Endothelial cell of umbilical vein (primary cell): ENCODE measurements around the gene TNFRSF19. TPM values are rescaled to one million over a fixed set of nuclear protein-coding genes. Genes with fewer than 3 reads are reported as not detected.
A peak's percentile ranks its signal among the peaks of the same experiment; 100 is the strongest.

Experiments
- BruUV-seq: library from RNA; stranded (reverse); fragments of 400-500 nt; replicated peaks from 2 replicates; lab custom pipeline; 2021; lab: Mats Ljungman, UMichigan
- CTCF ChIA-PET: fragments of 300-600, 350-600 bp; sonication (Branson Sonifier 250); formaldehyde crosslinking; loops from one replicate; lab custom pipeline; 2021; ENCODE audit warnings: antibody characterized with exemption, inconsistent platforms; lab: Charles Lee
- POLR2A ChIA-PET: fragments of 300-600, 350-600 bp; sonication (Branson Sonifier 250); formaldehyde crosslinking; loops from one replicate; lab custom pipeline; 2021; ENCODE audit warnings: antibody characterized with exemption, inconsistent platforms; lab: Charles Lee
- DNase-seq: peaks from one replicate; pipeline ENCODE4 v3.0.0-alpha.2; 2011; ENCODE audit warnings: low read depth, low spot score
- FAIRE-seq: peaks from 2 replicates; lab custom pipeline; 2011; peaks lifted over from hg19 to GRCh38; lab: Jason Lieb, UNC
- H2AFZ ChIP-seq: 2 replicates; pipeline ENCODE4 v1.6.0; 2012; ENCODE audit warnings: low read depth, low read length, control low read depth, inconsistent platforms
- H3K27ac ChIP-seq: 2 replicates; pipeline ENCODE4 v1.5.1; 2011; ENCODE audit warnings: low read depth, mild to moderate bottlenecking, control low read depth, low read length, moderate library complexity; ENCODE audit not compliant: insufficient read depth
- H3K27me3 ChIP-seq, 2 experiments: 2 replicates each; pipeline versions ENCODE4 v1.6.0 to v1.6.1; 2011; ENCODE audit warnings: low read length in 2 of 2, mixed read lengths in 1 of 2; ENCODE audit not compliant: control insufficient read depth in 2 of 2, insufficient read depth in 2 of 2
- H3K36me3 ChIP-seq, 2 experiments: 2 replicates in 1 of 2; 3 replicates in 1 of 2; pipeline ENCODE4 v1.5.1; 2011; ENCODE audit warnings: low read length in 2 of 2, mild to moderate bottlenecking in 1 of 2, moderate library complexity in 1 of 2; ENCODE audit not compliant: control insufficient read depth in 2 of 2, insufficient read depth in 2 of 2; ENCODE audit errors: extremely low read depth in 1 of 2
- H3K4me1 ChIP-seq: 3 replicates; pipeline ENCODE4 v1.5.1; 2011; ENCODE audit warnings: mild to moderate bottlenecking, low read length; ENCODE audit not compliant: control insufficient read depth, insufficient read depth; ENCODE audit errors: extremely low read depth
- H3K4me2 ChIP-seq: 2 replicates; pipeline ENCODE4 v1.6.1; 2011; ENCODE audit warnings: low read length, control low read depth, mixed read lengths; ENCODE audit not compliant: insufficient read depth
- H3K4me3 ChIP-seq, 3 experiments: fragments of 200-600 bp in 1 of 3; sonication (generic), shearing (Covaris generic) in 1 of 3; replicated peaks in 1 of 3; 2 replicates each; pipeline ENCODE4 v1.5.1; 2011 to 2016; ENCODE audit warnings: control low read depth in 3 of 3, low read length in 3 of 3, mild to moderate bottlenecking in 2 of 3, inconsistent platforms in 1 of 3, low read depth in 1 of 3, moderate library complexity in 1 of 3; ENCODE audit not compliant: insufficient read depth in 1 of 3
- H3K79me2 ChIP-seq: 2 replicates; pipeline ENCODE4 v1.6.0; 2012; ENCODE audit warnings: low read length, inconsistent platforms; ENCODE audit not compliant: control insufficient read depth, insufficient read depth
- H3K9ac ChIP-seq: replicated peaks from 2 replicates; pipeline ENCODE3; 2011; ENCODE audit warnings: low read length, control low read depth; ENCODE audit not compliant: insufficient read depth; ENCODE audit errors: extremely low read depth
- H3K9me1 ChIP-seq: replicated peaks from 3 replicates; pipeline ENCODE4 v1.6.0; 2011; ENCODE audit warnings: mild to moderate bottlenecking, low read length; ENCODE audit not compliant: control insufficient read depth, insufficient read depth; ENCODE audit errors: extremely low read depth
- H3K9me3 ChIP-seq: replicated peaks from 2 replicates; pipeline ENCODE4 v1.5.1; 2012; ENCODE audit warnings: low read length, inconsistent platforms; ENCODE audit not compliant: control insufficient read depth, insufficient read depth
- H4K20me1 ChIP-seq: replicated peaks from 2 replicates; pipeline ENCODE3; 2011; ENCODE audit warnings: mild to moderate bottlenecking, low read length; ENCODE audit not compliant: control insufficient read depth, insufficient read depth; ENCODE audit errors: extremely low read depth
- EZH2 ChIP-seq: IDR thresholded peaks from 2 replicates; pipeline ENCODE4 v1.6.1; 2012; ENCODE audit warnings: borderline replicate concordance, low read depth, mild to moderate bottlenecking, moderate library complexity, low read length, inconsistent platforms; ENCODE audit not compliant: severe bottlenecking
- FOS ChIP-seq: IDR thresholded peaks from 2 replicates; pipeline ENCODE4 v1.6.1; 2011; ENCODE audit warnings: mild to moderate bottlenecking, low read length, moderate library complexity, borderline replicate concordance; ENCODE audit not compliant: insufficient read depth
- GATA2 ChIP-seq: IDR thresholded peaks from 2 replicates; pipeline ENCODE4 v1.7.0; 2011; ENCODE audit warnings: low read depth, mild to moderate bottlenecking, moderate library complexity, mixed read lengths, low read length; ENCODE audit not compliant: insufficient read length, insufficient read depth
- JUN ChIP-seq: IDR thresholded peaks from 2 replicates; pipeline ENCODE4 v1.6.1; 2011; ENCODE audit warnings: borderline replicate concordance, low read depth; ENCODE audit not compliant: insufficient read length, insufficient read depth
- MYC ChIP-seq: IDR thresholded peaks from one replicate; pipeline ENCODE4 v1.6.1; 2011; ENCODE audit warnings: mild to moderate bottlenecking, low read depth, low read length
- POLR2A ChIP-seq: IDR thresholded peaks from 2 replicates; pipeline ENCODE4 v1.6.1; 2012; ENCODE audit warnings: low read depth, mild to moderate bottlenecking, control low read depth, low read length
- POLR2AphosphoS5 ChIP-seq: IDR thresholded peaks from 2 replicates; pipeline ENCODE4 v1.6.1; 2012; ENCODE audit warnings: low read depth, mild to moderate bottlenecking, control low read depth, low read length, moderate library complexity; ENCODE audit not compliant: insufficient read depth
- dilution Hi-C: fragments of 300-500 bp; cut with MboI; formaldehyde crosslinking; loops from one replicate; pipeline ENCODE4 v1.15.0; 2019; ENCODE audit warnings: low sequenced_read_pairs; ENCODE audit not compliant: extremely low pct_ligation_motif_present
- intact Hi-C: fragments of 100-400 bp; cut with micrococcal nuclease; formaldehyde crosslinking; loops from one replicate; pipeline ENCODE4 v1.10.0; 2022
- polyA plus RNA-seq, 4 experiments: library from polyadenylated mRNA; depleted of rRNA in 3 of 4; stranded (reverse) in 3 of 4; unstranded in 1 of 4; fragments of >200 nt; gene quantifications; 2 replicates each; pipeline versions ENCODE4 v1.2.1 to v1.2.3, GENCODE V29; 2011 to 2012; ENCODE audit warnings: missing spikeins in 1 of 4
- total RNA-seq: library from RNA; stranded (reverse); gene quantifications from 2 replicates; pipeline ENCODE4 v1.2.3, GENCODE V29; 2021
- TF ChIP-seq, protein P1 (sequence below), 2 donors: IDR thresholded peaks; 1 replicate in 1 of 2; 2 replicates in 1 of 2; pipeline ENCODE4 v1.5.1; 2011; ENCODE audit warnings: low read length in 2 of 2, mild to moderate bottlenecking in 2 of 2, moderate library complexity in 2 of 2, control low read depth in 1 of 2, inconsistent platforms in 1 of 2, low read depth in 1 of 2; ENCODE audit not compliant: insufficient read depth in 1 of 2; ENCODE audit errors: extremely low read depth in 1 of 2
- TF ChIP-seq, protein P2 (sequence below): IDR thresholded peaks from 2 replicates; pipeline ENCODE4 v1.6.1; 2011; ENCODE audit not compliant: insufficient read depth, insufficient read length

Gene TNFRSF19
- total and polyA plus RNA-seq, 2 donors (not counting 3 experiments of a cell fraction or from before 2014, with no cell fraction given), result 0.23 to 0.29 TPM

DNA sequence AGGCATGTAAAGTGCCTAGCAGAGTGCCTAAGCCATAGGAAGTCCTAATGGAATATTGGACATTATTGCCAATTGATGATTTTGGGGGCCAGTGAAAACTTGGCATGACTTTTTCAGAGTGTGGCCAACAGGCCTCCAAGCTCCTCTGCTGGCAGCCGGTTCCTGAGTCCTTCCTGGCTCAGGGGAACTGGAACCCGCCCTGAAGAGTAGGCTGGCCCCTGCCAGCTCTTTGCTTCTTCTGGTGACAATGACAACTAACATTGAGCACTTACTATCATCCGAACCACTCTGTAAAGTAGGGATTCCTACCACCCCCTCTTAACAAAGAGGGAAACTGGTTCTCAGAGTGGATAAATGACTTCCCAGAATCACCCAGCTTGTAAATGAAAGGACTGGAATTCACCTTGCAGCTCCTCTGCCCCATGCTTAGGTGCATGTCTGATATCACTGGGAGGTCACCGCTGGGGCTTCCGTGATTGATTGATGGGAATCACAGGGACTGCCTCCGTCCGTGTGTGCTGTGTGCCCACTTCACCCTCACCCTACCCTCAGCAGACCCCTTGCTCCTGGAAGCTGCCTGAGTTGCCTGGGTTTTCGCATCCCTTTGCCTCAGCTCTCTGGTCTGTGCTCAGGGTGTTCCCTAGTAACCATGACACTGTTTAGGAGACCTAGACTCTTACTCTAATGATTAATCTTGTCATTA, 50.6 kb downstream of the TNFRSF19 start:
- Histone ChIP-seq H3K9ac (no peak overlapping the region), H3K27me3 (no peaks in the 10 kb centered on the region), H2AFZ (no peak overlapping the region), H3K4me1 (peaks cover 27% of the 10 kb centered on the region), H3K27ac (peak overlapping the region; percentile 22), H3K9me1 (no peaks in the 10 kb centered on the region), H3K4me2 (no peak overlapping the region), H4K20me1 (no peaks in the 10 kb centered on the region), H3K9me3 (no peaks in the 10 kb centered on the region), H3K4me3 (no peak overlapping the region), H3K36me3 (no peaks in the 10 kb centered on the region), H3K79me2 (no peaks in the 10 kb centered on the region)
- DNase-seq (no peak), FAIRE-seq (no peak)
- intact Hi-C loops, result no loop called here
- dilution Hi-C loops, result no loop called here
- TF ChIP-seq MYC (no peak), JUN (no peak), GATA2 (no peak), POLR2A (no peak), EZH2 (no peak), FOS (no peak), POLR2AphosphoS5 (no peak)
- TF ChIP-seq, protein P1, sequence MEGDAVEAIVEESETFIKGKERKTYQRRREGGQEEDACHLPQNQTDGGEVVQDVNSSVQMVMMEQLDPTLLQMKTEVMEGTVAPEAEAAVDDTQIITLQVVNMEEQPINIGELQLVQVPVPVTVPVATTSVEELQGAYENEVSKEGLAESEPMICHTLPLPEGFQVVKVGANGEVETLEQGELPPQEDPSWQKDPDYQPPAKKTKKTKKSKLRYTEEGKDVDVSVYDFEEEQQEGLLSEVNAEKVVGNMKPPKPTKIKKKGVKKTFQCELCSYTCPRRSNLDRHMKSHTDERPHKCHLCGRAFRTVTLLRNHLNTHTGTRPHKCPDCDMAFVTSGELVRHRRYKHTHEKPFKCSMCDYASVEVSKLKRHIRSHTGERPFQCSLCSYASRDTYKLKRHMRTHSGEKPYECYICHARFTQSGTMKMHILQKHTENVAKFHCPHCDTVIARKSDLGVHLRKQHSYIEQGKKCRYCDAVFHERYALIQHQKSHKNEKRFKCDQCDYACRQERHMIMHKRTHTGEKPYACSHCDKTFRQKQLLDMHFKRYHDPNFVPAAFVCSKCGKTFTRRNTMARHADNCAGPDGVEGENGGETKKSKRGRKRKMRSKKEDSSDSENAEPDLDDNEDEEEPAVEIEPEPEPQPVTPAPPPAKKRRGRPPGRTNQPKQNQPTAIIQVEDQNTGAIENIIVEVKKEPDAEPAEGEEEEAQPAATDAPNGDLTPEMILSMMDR (IDR thresholded peaks at IDR 0.05; ENCODE audit: extremely low read depth in 1 of 2, insufficient read depth in 1 of 2, low read depth in 1 of 2, low read length in 2 of 2), result no peak
- TF ChIP-seq, protein P2, sequence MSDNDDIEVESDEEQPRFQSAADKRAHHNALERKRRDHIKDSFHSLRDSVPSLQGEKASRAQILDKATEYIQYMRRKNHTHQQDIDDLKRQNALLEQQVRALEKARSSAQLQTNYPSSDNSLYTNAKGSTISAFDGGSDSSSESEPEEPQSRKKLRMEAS, result no peak
- POLR2A ChIA-PET, result no interaction called here
- BruUV-seq, result no TSS peak
- CTCF ChIA-PET, result interaction anchor here (0.8 to 1.6 kb wide), 3 partner anchors 13 to 29 kb away, joined by 3 to 5 read pairs (median 5); no protein-coding TSS in a partner anchor
